Activated CD8-positive, alpha-beta T cell treated with anti-CD3 and anti-CD28 coated beads for 36 hours (primary cell): ENCODE results near the gene KCTD15. TPM values are rescaled to one million over a fixed set of nuclear protein-coding genes. Genes with fewer than 3 reads are reported as not detected.

Experiments
- ATAC-seq: fragments of 200-7000 bp; cut with Tn5 transposase; one replicate; pipeline ENCODE4 v1.10.0; 2021; ENCODE audit warnings: mild to moderate bottlenecking, moderate library complexity
- CTCF ChIA-PET: fragments of 350-600 bp; sonication (Branson Sonifier 250); formaldehyde crosslinking; loops from one replicate; lab custom pipeline; 2021; ENCODE audit warnings: antibody characterized with exemption; lab: Charles Lee
- POLR2A ChIA-PET: fragments of 350-600 bp; sonication (Branson Sonifier 250); formaldehyde crosslinking; loops from one replicate; lab custom pipeline; 2021; ENCODE audit warnings: antibody characterized with exemption; lab: Charles Lee
- DNase-seq: peaks from one replicate; pipeline ENCODE4 v3.0.0-alpha.2; 2020
- H3K27ac Mint-ChIP-seq: one replicate; pipeline ENCODE4 v1.8.0; 2021; ENCODE audit warnings: mild to moderate bottlenecking, mixed read lengths
- H3K27me3 Mint-ChIP-seq: one replicate; pipeline ENCODE4 v1.8.0; 2021; ENCODE audit warnings: mixed read lengths
- H3K36me3 Mint-ChIP-seq: one replicate; pipeline ENCODE4 v1.8.0; 2021; ENCODE audit warnings: low read depth, mixed read lengths
- H3K4me1 Mint-ChIP-seq: one replicate; pipeline ENCODE4 v1.8.0; 2021; ENCODE audit warnings: low read depth, mixed read lengths
- H3K4me3 Mint-ChIP-seq: one replicate; pipeline ENCODE4 v1.8.0; 2021; ENCODE audit warnings: mild to moderate bottlenecking, moderate library complexity, mixed read lengths
- H3K9me3 Mint-ChIP-seq: one replicate; pipeline ENCODE4 v1.8.0; 2021; ENCODE audit warnings: mixed read lengths
- intact Hi-C: fragments of 100-400 bp; cut with micrococcal nuclease; formaldehyde crosslinking; loops from one replicate; pipeline ENCODE4 v1.10.0; 2022
- total RNA-seq, 2 experiments: library from RNA; stranded (reverse); gene quantifications; one replicate each; pipeline ENCODE4 v1.2.3, GENCODE V29; 2021
- TF ChIP-seq, protein P1 (sequence below): fragments of 200-600 bp; IDR thresholded peaks from one replicate; pipeline ENCODE4 v1.8.0; 2022; ENCODE audit warnings: antibody characterized with exemption, mild to moderate bottlenecking

KCTD15 gene
- total RNA-seq, 2 experiments from 2014 or later: 8.3 to 8.8 TPM

DNA sequence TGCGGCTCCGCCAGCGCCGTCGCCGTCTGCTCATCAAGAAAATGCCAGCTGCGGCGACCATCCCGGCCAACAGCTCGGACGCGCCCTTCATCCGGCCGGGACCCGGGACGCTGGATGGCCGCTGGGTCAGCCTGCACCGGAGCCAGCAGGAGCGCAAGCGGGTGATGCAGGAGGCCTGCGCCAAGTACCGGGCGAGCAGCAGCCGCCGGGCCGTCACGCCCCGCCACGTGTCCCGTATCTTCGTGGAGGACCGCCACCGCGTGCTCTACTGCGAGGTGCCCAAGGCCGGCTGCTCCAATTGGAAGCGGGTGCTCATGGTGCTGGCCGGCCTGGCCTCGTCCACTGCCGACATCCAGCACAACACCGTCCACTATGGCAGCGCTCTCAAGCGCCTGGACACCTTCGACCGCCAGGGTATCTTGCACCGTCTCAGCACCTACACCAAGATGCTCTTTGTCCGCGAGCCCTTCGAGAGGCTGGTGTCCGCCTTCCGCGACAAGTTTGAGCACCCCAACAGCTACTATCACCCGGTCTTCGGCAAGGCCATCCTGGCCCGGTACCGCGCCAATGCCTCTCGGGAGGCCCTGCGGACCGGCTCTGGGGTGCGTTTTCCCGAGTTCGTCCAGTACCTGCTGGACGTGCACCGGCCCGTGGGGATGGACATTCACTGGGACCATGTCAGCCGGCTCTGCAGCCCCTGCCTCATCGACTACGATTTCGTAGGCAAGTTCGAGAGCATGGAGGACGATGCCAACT, 24.4 kb upstream of the KCTD15 start:
- ATAC-seq (no peak), DNase-seq (no peak)
- H3K36me3 Mint-ChIP-seq: no peaks in the 10 kb centered on the region
- H3K9me3 Mint-ChIP-seq: no peaks in the 10 kb centered on the region
- CTCF ChIA-PET: interaction anchor here (1.1 to 5.1 kb wide), 4 partner anchors 220 to 358 kb away, joined by 3 to 39 read pairs (median 4); no protein-coding TSS in a partner anchor
- TF ChIP-seq, protein P1, sequence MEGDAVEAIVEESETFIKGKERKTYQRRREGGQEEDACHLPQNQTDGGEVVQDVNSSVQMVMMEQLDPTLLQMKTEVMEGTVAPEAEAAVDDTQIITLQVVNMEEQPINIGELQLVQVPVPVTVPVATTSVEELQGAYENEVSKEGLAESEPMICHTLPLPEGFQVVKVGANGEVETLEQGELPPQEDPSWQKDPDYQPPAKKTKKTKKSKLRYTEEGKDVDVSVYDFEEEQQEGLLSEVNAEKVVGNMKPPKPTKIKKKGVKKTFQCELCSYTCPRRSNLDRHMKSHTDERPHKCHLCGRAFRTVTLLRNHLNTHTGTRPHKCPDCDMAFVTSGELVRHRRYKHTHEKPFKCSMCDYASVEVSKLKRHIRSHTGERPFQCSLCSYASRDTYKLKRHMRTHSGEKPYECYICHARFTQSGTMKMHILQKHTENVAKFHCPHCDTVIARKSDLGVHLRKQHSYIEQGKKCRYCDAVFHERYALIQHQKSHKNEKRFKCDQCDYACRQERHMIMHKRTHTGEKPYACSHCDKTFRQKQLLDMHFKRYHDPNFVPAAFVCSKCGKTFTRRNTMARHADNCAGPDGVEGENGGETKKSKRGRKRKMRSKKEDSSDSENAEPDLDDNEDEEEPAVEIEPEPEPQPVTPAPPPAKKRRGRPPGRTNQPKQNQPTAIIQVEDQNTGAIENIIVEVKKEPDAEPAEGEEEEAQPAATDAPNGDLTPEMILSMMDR: no peak
- no peak overlapping the region for H3K27ac Mint-ChIP-seq
- no peak overlapping the region for H3K4me3 Mint-ChIP-seq
- intact Hi-C loops: loop anchor here (10.0 kb wide), 1 partner anchor 373 kb away; no protein-coding TSS in a partner anchor
- POLR2A ChIA-PET: no interaction called here
- H3K27me3 Mint-ChIP-seq: peaks cover 10% of the 10 kb centered on the region
- no peaks in the 10 kb centered on the region for H3K4me1 Mint-ChIP-seq

DNA sequence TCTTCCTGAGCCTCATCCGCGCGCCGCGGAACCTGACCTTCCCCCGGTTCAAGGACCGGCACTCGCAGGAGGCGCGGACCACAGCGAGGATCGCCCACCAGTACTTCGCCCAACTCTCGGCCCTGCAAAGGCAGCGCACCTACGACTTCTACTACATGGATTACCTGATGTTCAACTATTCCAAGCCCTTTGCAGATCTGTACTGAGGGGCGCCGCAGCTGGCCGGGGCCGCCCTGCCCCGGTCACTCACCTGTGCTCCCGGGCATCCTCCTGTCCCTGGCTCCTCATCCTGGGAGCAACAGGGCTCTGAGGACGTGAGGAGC, 23.9 kb upstream of the KCTD15 start:
- peaks cover 10% of the 10 kb centered on the region for H3K27me3 Mint-ChIP-seq
- CTCF ChIA-PET: interaction anchor here (1.2 to 1.3 kb wide), 3 partner anchors 219 to 357 kb away, joined by 3 to 4 read pairs (median 4); no protein-coding TSS in a partner anchor
- H3K4me1 Mint-ChIP-seq: no peaks in the 10 kb centered on the region
- H3K36me3 Mint-ChIP-seq: no peaks in the 10 kb centered on the region
- no peaks in the 10 kb centered on the region for H3K9me3 Mint-ChIP-seq
- intact Hi-C loops: loop anchor here (10.0 kb wide), 1 partner anchor 372 kb away; no protein-coding TSS in a partner anchor
- ATAC-seq: no peak
- no peak overlapping the region for H3K4me3 Mint-ChIP-seq
- POLR2A ChIA-PET: no interaction called here
- H3K27ac Mint-ChIP-seq: no peak overlapping the region
- TF ChIP-seq, protein P1: no peak
- no peak for DNase-seq

DNA sequence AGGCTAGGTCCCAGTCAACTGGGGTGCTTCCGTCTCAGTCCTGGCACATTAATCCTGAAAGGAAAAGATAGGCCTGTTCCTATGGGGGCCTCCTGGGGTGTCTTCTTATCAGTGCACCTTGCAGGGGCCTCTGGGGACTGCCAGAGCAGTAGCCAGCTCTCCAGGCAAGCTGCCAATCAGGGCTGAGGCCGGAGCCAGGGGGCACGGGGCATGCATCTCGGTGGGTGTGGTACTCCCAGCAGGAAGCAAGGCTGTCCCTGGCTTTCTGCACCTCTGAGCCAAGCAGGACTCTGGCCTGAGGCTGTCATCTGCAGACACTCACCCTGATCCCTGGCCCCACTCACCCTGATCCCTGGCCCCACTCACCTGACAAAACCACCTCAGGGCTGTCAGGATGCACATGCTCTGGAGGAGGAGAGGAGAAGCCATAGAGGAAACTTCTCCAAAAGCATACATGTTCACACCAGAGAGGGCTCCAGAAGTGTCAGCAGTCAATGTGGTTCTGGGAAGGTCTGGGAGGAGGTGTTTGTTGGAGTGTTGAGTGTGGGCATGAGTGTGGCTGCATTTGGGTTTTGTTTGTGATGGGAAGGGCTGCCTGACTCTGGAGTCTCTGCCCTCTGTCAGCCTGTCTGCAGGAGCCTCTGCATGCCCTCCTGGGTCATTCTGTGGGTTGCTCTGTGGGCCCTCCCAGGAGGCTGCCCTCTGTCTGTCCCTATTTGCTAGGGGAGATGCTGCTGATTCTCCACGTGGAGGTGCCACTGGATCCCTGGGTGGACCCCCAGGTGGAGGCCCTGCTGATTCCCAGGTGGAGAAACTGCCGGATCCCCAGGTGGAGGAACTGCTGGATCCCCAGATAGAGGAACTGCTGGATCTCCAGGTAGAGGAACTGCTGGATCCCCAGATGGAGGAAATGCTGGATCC, 22.7 kb upstream of the KCTD15 start:
- CTCF ChIA-PET: interaction anchor here (0.9 to 1.3 kb wide), 4 partner anchors 224 to 358 kb away, joined by 3 to 5 read pairs (median 4); no protein-coding TSS in a partner anchor
- Mint-ChIP-seq H3K27ac (no peak overlapping the region), H3K4me3 (no peak overlapping the region), H3K9me3 (no peaks in the 10 kb centered on the region), H3K27me3 (peaks cover 17% of the 10 kb centered on the region), H3K4me1 (peaks cover 3% of the 10 kb centered on the region), H3K36me3 (no peaks in the 10 kb centered on the region)
- intact Hi-C loops: loop anchor here (10.0 kb wide), 1 partner anchor 371 kb away; no protein-coding TSS in a partner anchor
- DNase-seq: no peak
- ATAC-seq: no peak
- TF ChIP-seq, protein P1: no peak
- POLR2A ChIA-PET: no interaction called here

DNA sequence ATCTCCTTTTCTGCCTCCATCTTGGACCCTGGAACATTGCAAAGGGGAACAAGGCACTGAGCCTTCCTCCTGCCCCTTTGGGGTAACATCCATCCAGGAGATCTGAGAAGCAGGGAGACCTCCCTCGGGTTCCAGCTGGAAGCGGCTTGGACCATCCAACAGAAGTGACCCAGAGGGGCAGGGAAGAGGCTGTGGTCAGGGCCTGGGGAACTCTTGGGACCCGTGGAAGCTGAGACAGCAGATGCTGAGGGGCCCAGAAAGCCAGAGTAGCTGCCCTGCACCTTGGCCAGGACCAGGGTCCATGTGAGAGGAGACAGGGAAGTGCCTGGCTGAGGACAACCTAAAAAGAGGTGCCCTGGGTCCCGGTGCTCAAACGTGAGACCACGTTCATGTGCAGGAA, 21.9 kb upstream of the KCTD15 start:
- Mint-ChIP-seq H3K36me3 (no peaks in the 10 kb centered on the region), H3K27me3 (peaks cover 20% of the 10 kb centered on the region), H3K4me1 (peaks cover 3% of the 10 kb centered on the region), H3K27ac (no peak overlapping the region), H3K4me3 (no peak overlapping the region), H3K9me3 (no peaks in the 10 kb centered on the region)
- ATAC-seq (no peak), DNase-seq (no peak)
- ChIA-PET POLR2A (no interaction called here), CTCF (interaction anchor here (0.9 to 1.3 kb wide), 3 partner anchors 223 to 359 kb away, joined by 3 to 5 read pairs (median 4); no protein-coding TSS in a partner anchor)
- TF ChIP-seq, protein P1: no peak
- intact Hi-C loops: loop anchor here (5.0 to 10.0 kb wide), 2 partner anchors 318 to 370 kb away; no protein-coding TSS in a partner anchor
